Rectal smooth muscle tissue (tissue), 1 donor: ENCODE data around the gene AMHR2.

Experiments
- H3K27ac ChIP-seq: one replicate; pipeline ENCODE4 v1.7.0; 2013; ENCODE audit warnings: low read depth, low read length, inconsistent platforms
- H3K27me3 ChIP-seq: one replicate; pipeline ENCODE4 v1.7.0; 2013; ENCODE audit warnings: low read length; ENCODE audit not compliant: control insufficient read depth, insufficient read depth
- H3K36me3 ChIP-seq: one replicate; pipeline ENCODE4 v1.7.0; 2013; ENCODE audit warnings: low read length; ENCODE audit not compliant: control insufficient read depth, insufficient read depth
- H3K4me1 ChIP-seq: one replicate; pipeline ENCODE4 v1.7.0; 2013; ENCODE audit warnings: low read length; ENCODE audit not compliant: control insufficient read depth, insufficient read depth
- H3K4me3 ChIP-seq: one replicate; pipeline ENCODE4 v1.7.0; 2013; ENCODE audit warnings: low read length
- H3K9ac ChIP-seq: one replicate; pipeline ENCODE4 v1.7.0; 2013; ENCODE audit warnings: low read length

AMHR2 gene

GRCh38 chr12:53463802-53464560 is 40.3 kb downstream of the AMHR2 start:
- no peak overlapping the region for H3K27ac ChIP-seq
- no peaks in the 10 kb centered on the region for H3K27me3 ChIP-seq
- H3K4me1 ChIP-seq: no peaks in the 10 kb centered on the region
- H3K9ac ChIP-seq: no peak overlapping the region
- H3K36me3 ChIP-seq: peaks cover 86% of the 10 kb centered on the region
- H3K4me3 ChIP-seq: no peak overlapping the region

GRCh38 chr12:53464685-53465418 is 41.2 kb downstream of the AMHR2 start:
- no peak overlapping the region for H3K9ac ChIP-seq
- no peak overlapping the region for H3K27ac ChIP-seq
- H3K4me3 ChIP-seq: no peak overlapping the region
- H3K4me1 ChIP-seq: no peaks in the 10 kb centered on the region
- H3K27me3 ChIP-seq: no peaks in the 10 kb centered on the region
- H3K36me3 ChIP-seq: peaks cover 89% of the 10 kb centered on the region

GRCh38 chr12:53465679-53466078 is 42.0 kb downstream of the AMHR2 start:
- Histone ChIP-seq H3K36me3 (peaks cover 86% of the 10 kb centered on the region), H3K4me1 (no peaks in the 10 kb centered on the region), H3K9ac (no peak overlapping the region), H3K27me3 (no peaks in the 10 kb centered on the region), H3K4me3 (no peak overlapping the region), H3K27ac (no peak overlapping the region)

GRCh38 chr12:53466640-53467039 is 43.0 kb downstream of the AMHR2 start:
- Histone ChIP-seq H3K36me3 (peaks cover 79% of the 10 kb centered on the region), H3K27me3 (no peaks in the 10 kb centered on the region), H3K27ac (no peak overlapping the region), H3K4me1 (no peaks in the 10 kb centered on the region), H3K4me3 (no peak overlapping the region), H3K9ac (no peak overlapping the region)

- H3K27me3 ChIP-seq: no peaks in the 10 kb centered on the region
- H3K4me3 ChIP-seq: no peak overlapping the region
- peaks cover 79% of the 10 kb centered on the region for H3K36me3 ChIP-seq
- no peaks in the 10 kb centered on the region for H3K4me1 ChIP-seq
- no peak overlapping the region for H3K27ac ChIP-seq
- no peak overlapping the region for H3K9ac ChIP-seq
Observed at GRCh38 chr12:53467082-53467481, 43.4 kb downstream of the AMHR2 start.

GRCh38 chr12:53467880-53468279 is 44.2 kb downstream of the AMHR2 start:
- H3K9ac ChIP-seq: no peak overlapping the region
- peaks cover 74% of the 10 kb centered on the region for H3K36me3 ChIP-seq
- H3K27me3 ChIP-seq: no peaks in the 10 kb centered on the region
- H3K27ac ChIP-seq: no peak overlapping the region
- no peak overlapping the region for H3K4me3 ChIP-seq
- no peaks in the 10 kb centered on the region for H3K4me1 ChIP-seq

GRCh38 chr12:53468282-53468681 is 44.6 kb downstream of the AMHR2 start:
- H3K4me1 ChIP-seq: no peaks in the 10 kb centered on the region

GRCh38 chr12:53472056-53472582 is 48.5 kb downstream of the AMHR2 start:
- H3K9ac ChIP-seq: no peak overlapping the region
- no peak overlapping the region for H3K4me3 ChIP-seq
- peaks cover 60% of the 10 kb centered on the region for H3K36me3 ChIP-seq
- H3K4me1 ChIP-seq: no peaks in the 10 kb centered on the region
- H3K27ac ChIP-seq: no peak overlapping the region
- no peaks in the 10 kb centered on the region for H3K27me3 ChIP-seq

More at GRCh38 chr12:53468282-53468681, 44.6 kb downstream of the AMHR2 start:
- no peak overlapping the region for H3K4me3 ChIP-seq
- H3K9ac ChIP-seq: no peak overlapping the region
- no peak overlapping the region for H3K27ac ChIP-seq
- H3K27me3 ChIP-seq: no peaks in the 10 kb centered on the region
- H3K36me3 ChIP-seq: peaks cover 70% of the 10 kb centered on the region

- H3K9ac ChIP-seq: no peak overlapping the region
- no peaks in the 10 kb centered on the region for H3K27me3 ChIP-seq
- H3K4me3 ChIP-seq: no peak overlapping the region
- H3K36me3 ChIP-seq: peaks cover 52% of the 10 kb centered on the region
- no peaks in the 10 kb centered on the region for H3K4me1 ChIP-seq
- H3K27ac ChIP-seq: no peak overlapping the region
Observed at GRCh38 chr12:53474077-53474476, 50.4 kb downstream of the AMHR2 start.

- no peak overlapping the region for H3K4me3 ChIP-seq
- no peaks in the 10 kb centered on the region for H3K27me3 ChIP-seq
- H3K27ac ChIP-seq: no peak overlapping the region
- H3K9ac ChIP-seq: no peak overlapping the region
- peaks cover 51% of the 10 kb centered on the region for H3K36me3 ChIP-seq
- no peaks in the 10 kb centered on the region for H3K4me1 ChIP-seq
Observed at GRCh38 chr12:53474819-53475218, 51.2 kb downstream of the AMHR2 start.

GRCh38 chr12:53476769-53477209 is 53.1 kb downstream of the AMHR2 start:
- H3K4me3 ChIP-seq: no peak overlapping the region
- no peaks in the 10 kb centered on the region for H3K27me3 ChIP-seq
- H3K36me3 ChIP-seq: peaks cover 55% of the 10 kb centered on the region

GRCh38 chr12:53478865-53479264 is 55.2 kb downstream of the AMHR2 start:
- Histone ChIP-seq H3K27ac (no peak overlapping the region), H3K4me3 (no peak overlapping the region), H3K4me1 (no peaks in the 10 kb centered on the region), H3K27me3 (no peaks in the 10 kb centered on the region), H3K36me3 (peaks cover 59% of the 10 kb centered on the region), H3K9ac (no peak overlapping the region)

More at GRCh38 chr12:53476769-53477209, 53.1 kb downstream of the AMHR2 start:
- H3K4me1 ChIP-seq: no peaks in the 10 kb centered on the region
- no peak overlapping the region for H3K9ac ChIP-seq
- H3K27ac ChIP-seq: no peak overlapping the region
